ENCODE measurements around the gene SKIC8.

The SKIC8 gene

DNA sequence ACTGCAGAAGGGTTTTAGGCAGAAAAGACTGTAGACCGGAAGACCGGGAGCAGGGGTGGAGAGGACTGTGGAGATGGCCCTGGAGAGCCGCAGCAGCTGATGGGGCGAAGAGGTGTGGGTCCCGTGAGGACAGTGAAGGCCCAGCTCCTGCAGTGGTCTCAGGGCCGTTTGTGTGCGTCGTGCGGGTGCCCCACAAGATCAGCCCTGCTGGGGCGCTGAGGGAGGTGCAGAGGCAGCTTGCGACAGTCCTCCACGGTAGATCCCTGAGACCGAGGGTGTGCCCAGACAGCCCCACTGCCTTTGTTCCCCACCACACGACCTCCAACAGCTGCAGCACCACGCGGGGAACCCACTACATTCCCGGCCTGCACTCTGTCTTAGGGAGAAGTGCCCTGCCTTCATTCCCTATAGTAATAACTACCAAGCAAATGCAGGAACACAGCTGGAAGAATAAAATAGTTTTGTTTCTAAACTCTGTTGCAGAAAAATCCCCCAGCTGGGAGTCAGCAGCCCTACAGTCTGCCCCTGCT lies 21.7 kb upstream of the SKIC8 start:
- H3K9ac ChIP-seq (ENCODE audit: low read length) = no peak overlapping the region
- no peaks in the 10 kb centered on the region for H4K20me1 ChIP-seq (ENCODE audit: insufficient read depth, low read length)
- H3F3A ChIP-seq (ENCODE audit: insufficient read depth, low read length) = no peaks in the 10 kb centered on the region
- no peaks in the 10 kb centered on the region for H3K36me3 ChIP-seq (replicated peaks; ENCODE audit: insufficient read depth, low read length)
- TF ChIP-seq EZH2phosphoT487 (IDR thresholded peaks at IDR 0.05; ENCODE audit: low read length) (no peak), EZH2 (optimal IDR thresholded peaks at IDR 0.05; ENCODE audit: low read depth, low read length) (no peak)
- TF ChIP-seq, protein P1, sequence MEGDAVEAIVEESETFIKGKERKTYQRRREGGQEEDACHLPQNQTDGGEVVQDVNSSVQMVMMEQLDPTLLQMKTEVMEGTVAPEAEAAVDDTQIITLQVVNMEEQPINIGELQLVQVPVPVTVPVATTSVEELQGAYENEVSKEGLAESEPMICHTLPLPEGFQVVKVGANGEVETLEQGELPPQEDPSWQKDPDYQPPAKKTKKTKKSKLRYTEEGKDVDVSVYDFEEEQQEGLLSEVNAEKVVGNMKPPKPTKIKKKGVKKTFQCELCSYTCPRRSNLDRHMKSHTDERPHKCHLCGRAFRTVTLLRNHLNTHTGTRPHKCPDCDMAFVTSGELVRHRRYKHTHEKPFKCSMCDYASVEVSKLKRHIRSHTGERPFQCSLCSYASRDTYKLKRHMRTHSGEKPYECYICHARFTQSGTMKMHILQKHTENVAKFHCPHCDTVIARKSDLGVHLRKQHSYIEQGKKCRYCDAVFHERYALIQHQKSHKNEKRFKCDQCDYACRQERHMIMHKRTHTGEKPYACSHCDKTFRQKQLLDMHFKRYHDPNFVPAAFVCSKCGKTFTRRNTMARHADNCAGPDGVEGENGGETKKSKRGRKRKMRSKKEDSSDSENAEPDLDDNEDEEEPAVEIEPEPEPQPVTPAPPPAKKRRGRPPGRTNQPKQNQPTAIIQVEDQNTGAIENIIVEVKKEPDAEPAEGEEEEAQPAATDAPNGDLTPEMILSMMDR (IDR thresholded peaks at IDR 0.05; ENCODE audit: low read length) = no peak
- no peak overlapping the region for H2AFZ ChIP-seq (ENCODE audit: low read length)
- no peaks in the 10 kb centered on the region for H3K9me3 ChIP-seq (replicated peaks; ENCODE audit: insufficient read depth, low read length)
- no peak overlapping the region for H3K27ac ChIP-seq (ENCODE audit: low read length)
- no peak overlapping the region for H3K4me2 ChIP-seq (ENCODE audit: low read depth, low read length)
- no peaks in the 10 kb centered on the region for H3K9me2 ChIP-seq (replicated peaks; ENCODE audit: insufficient read depth, low read length)
- no peaks in the 10 kb centered on the region for H3K79me2 ChIP-seq (ENCODE audit: low read length)
- no peak for DNase-seq
- H3K4me3 ChIP-seq (ENCODE audit: low read length) = no peak overlapping the region
- H3K27me3 ChIP-seq (replicated peaks; ENCODE audit: insufficient read depth, low read length) = no peaks in the 10 kb centered on the region
- H3K4me1 ChIP-seq (ENCODE audit: low read length) = no peaks in the 10 kb centered on the region

DNA sequence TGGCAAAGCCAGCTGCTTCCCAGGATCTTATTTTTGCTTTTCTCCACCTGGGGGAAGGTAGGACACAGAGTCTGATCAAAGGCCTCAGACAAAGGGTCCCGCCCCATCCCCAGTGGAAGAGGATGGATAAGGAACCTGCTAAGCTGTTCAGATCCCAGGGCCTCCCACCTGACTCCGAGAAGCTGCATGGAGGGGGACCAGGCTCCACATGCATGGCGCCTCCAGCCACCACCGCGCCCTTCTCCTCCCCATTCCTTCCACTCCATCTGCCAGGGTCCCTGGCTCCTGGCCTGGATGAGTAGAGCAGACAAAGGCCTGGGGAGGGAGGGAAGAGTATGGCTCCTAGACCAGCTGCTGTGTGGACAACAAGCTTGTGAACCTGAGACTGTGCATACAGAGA lies 20.8 kb upstream of the SKIC8 start:
- no peaks in the 10 kb centered on the region for H3K27me3 ChIP-seq (replicated peaks; ENCODE audit: insufficient read depth, low read length)
- H3K4me1 ChIP-seq (ENCODE audit: low read length) = no peaks in the 10 kb centered on the region
- no peak overlapping the region for H3K9ac ChIP-seq (ENCODE audit: low read length)
- no peaks in the 10 kb centered on the region for H3K9me2 ChIP-seq (replicated peaks; ENCODE audit: insufficient read depth, low read length)
- H3K4me3 ChIP-seq (ENCODE audit: low read length) = no peak overlapping the region
- H4K20me1 ChIP-seq (ENCODE audit: insufficient read depth, low read length) = no peaks in the 10 kb centered on the region
- no peaks in the 10 kb centered on the region for H3K36me3 ChIP-seq (replicated peaks; ENCODE audit: insufficient read depth, low read length)
- DNase-seq = no peak
- no peaks in the 10 kb centered on the region for H3K79me2 ChIP-seq (ENCODE audit: low read length)
- H3F3A ChIP-seq (ENCODE audit: insufficient read depth, low read length) = no peaks in the 10 kb centered on the region
- no peaks in the 10 kb centered on the region for H3K9me3 ChIP-seq (replicated peaks; ENCODE audit: insufficient read depth, low read length)
- H2AFZ ChIP-seq (ENCODE audit: low read length) = no peak overlapping the region
- no peak overlapping the region for H3K27ac ChIP-seq (ENCODE audit: low read length)
- TF ChIP-seq, protein P1 (IDR thresholded peaks at IDR 0.05; ENCODE audit: low read length) = no peak
- TF ChIP-seq EZH2phosphoT487 (IDR thresholded peaks at IDR 0.05; ENCODE audit: low read length) (no peak), EZH2 (optimal IDR thresholded peaks at IDR 0.05; ENCODE audit: low read depth, low read length) (no peak)
- H3K4me2 ChIP-seq (ENCODE audit: low read depth, low read length) = no peak overlapping the region

DNA sequence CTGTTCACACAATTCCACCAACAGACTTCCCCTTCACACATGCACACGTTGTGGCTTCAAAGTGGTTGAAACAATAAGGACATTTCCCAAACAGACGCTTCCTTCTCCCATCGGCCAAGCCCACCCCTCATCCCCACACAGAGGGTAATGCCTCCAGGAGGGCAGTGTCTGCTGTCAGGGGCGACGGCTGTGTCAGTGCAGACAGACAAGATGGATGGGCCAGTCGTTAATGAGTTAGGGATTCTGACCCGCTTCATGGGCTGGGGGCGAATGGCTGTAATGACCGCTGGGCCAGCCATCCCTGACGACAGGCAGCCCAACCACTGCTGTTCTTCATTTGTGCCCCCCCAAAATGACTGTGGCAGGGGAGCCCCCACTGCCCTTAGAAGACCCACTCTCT lies 20.2 kb upstream of the SKIC8 start:
- no peak overlapping the region for H3K4me2 ChIP-seq (ENCODE audit: low read depth, low read length)

More for the DNA sequence above, 20.2 kb upstream of the SKIC8 start:
- Histone ChIP-seq H3K9me3 (replicated peaks; ENCODE audit: insufficient read depth, low read length) (no peaks in the 10 kb centered on the region), H3K4me3 (ENCODE audit: low read length) (no peak overlapping the region), H3K27ac (ENCODE audit: low read length) (no peak overlapping the region), H4K20me1 (ENCODE audit: insufficient read depth, low read length) (no peaks in the 10 kb centered on the region), H3K27me3 (replicated peaks; ENCODE audit: insufficient read depth, low read length) (no peaks in the 10 kb centered on the region), H2AFZ (ENCODE audit: low read length) (no peak overlapping the region), H3K4me1 (ENCODE audit: low read length) (no peaks in the 10 kb centered on the region), H3F3A (ENCODE audit: insufficient read depth, low read length) (no peaks in the 10 kb centered on the region), H3K79me2 (ENCODE audit: low read length) (no peaks in the 10 kb centered on the region), H3K36me3 (replicated peaks; ENCODE audit: insufficient read depth, low read length) (no peaks in the 10 kb centered on the region), H3K9ac (ENCODE audit: low read length) (no peak overlapping the region), H3K9me2 (replicated peaks; ENCODE audit: insufficient read depth, low read length) (no peaks in the 10 kb centered on the region)
- TF ChIP-seq EZH2phosphoT487 (IDR thresholded peaks at IDR 0.05; ENCODE audit: low read length) (no peak), EZH2 (optimal IDR thresholded peaks at IDR 0.05; ENCODE audit: low read depth, low read length) (no peak)
- TF ChIP-seq, protein P1 (IDR thresholded peaks at IDR 0.05; ENCODE audit: low read length) = no peak
- no peak for DNase-seq

Data from MM.1S (cell line).